ENCODE data around the gene ELFN1.

GRCh38 chr7:1785839-1786238, 115.8 kb downstream of the ELFN1 start:
- no peak for TF ChIP-seq CTCF (IDR thresholded peaks at IDR 0.05; ENCODE audit: extremely low read depth in 1 of 2, insufficient read depth in 1 of 2, low read depth in 1 of 2, low read length in 2 of 2)
- TF ChIP-seq EZH2 (IDR thresholded peaks at IDR 0.05; ENCODE audit: borderline replicate concordance, low read depth, low read length, severe bottlenecking), result no peak
- no peak for TF ChIP-seq POLR2A (IDR thresholded peaks at IDR 0.05; ENCODE audit: low read depth, low read length)
- TF ChIP-seq MYC (IDR thresholded peaks at IDR 0.05; ENCODE audit: low read depth, low read length), result no peak
- TF ChIP-seq POLR2AphosphoS5 (IDR thresholded peaks at IDR 0.05; ENCODE audit: insufficient read depth, low read depth, low read length), result no peak
- no peak for TF ChIP-seq JUN (IDR thresholded peaks at IDR 0.05; ENCODE audit: borderline replicate concordance, insufficient read depth, insufficient read length, low read depth)
- TF ChIP-seq, protein P1, sequence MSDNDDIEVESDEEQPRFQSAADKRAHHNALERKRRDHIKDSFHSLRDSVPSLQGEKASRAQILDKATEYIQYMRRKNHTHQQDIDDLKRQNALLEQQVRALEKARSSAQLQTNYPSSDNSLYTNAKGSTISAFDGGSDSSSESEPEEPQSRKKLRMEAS (IDR thresholded peaks at IDR 0.05; ENCODE audit: insufficient read depth, insufficient read length), result no peak
- no peak for TF ChIP-seq FOS (IDR thresholded peaks at IDR 0.05; ENCODE audit: borderline replicate concordance, insufficient read depth, low read length)
- TF ChIP-seq GATA2 (IDR thresholded peaks at IDR 0.05; ENCODE audit: insufficient read depth, insufficient read length, low read depth, low read length), result no peak

Measured in endothelial cell of umbilical vein (primary cell).